Gastroesophageal sphincter (tissue), 3 donors: Measurements from ENCODE around the gene RNPEP.

ENCODE experiments used
- CTCF ChIP-seq, 4 experiments: fragments of 200-600 bp in 2 of 4; fragments of 450-650 bp in 2 of 4; sonication (generic) in 1 of 4; IDR thresholded peaks; one replicate each; pipeline ENCODE4 v1.5.1; 2017 to 2019; ENCODE audit warnings: antibody characterized with exemption in 4 of 4, mild to moderate bottlenecking in 2 of 4, moderate library complexity in 2 of 4
- POLR2A ChIP-seq, 2 donors: fragments of 450-650 bp; IDR thresholded peaks; one replicate each; pipeline ENCODE4 v1.6.1; 2017; ENCODE audit warnings: antibody characterized with exemption in 2 of 2, mild to moderate bottlenecking in 2 of 2, moderate library complexity in 1 of 2
- POLR2AphosphoS5 ChIP-seq: sonication (generic); formaldehyde crosslinking; IDR thresholded peaks from one replicate; pipeline ENCODE4 v1.6.1; 2017; ENCODE audit warnings: antibody characterized with exemption

GRCh38 chr1:202049129-202049528, 66.7 kb downstream of the RNPEP start:
- TF ChIP-seq CTCF (IDR thresholded peaks at IDR 0.05) (no peak), POLR2AphosphoS5 (no peak), POLR2A (IDR thresholded peaks at IDR 0.05) (no peak)
